ENCODE data around the gene SLC38A1.

DNA sequence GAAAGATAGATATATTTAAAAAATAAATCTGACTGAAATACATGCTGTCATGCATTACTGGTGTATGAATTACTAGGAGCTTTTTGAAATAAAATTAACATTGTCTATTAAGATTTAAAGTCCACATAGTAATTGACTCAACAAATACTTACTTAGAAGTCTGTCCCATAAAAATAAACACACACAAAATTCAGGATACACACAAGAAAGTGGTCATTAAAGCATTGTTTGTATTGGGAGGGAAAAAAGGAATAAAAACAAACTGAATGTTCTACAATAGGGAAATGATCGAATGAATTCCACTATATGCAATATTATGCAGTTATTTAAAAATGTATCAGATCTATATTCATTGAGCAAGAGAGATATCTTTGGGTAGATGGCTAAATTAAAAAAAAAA lies 118.9 kb downstream of the SLC38A1 start:
- no peak for TF ChIP-seq CSDC2 (CRISPR knock-in tag; IDR thresholded peaks at IDR 0.05)
- no peak for TF ChIP-seq TOX (CRISPR knock-in tag; IDR thresholded peaks at IDR 0.05; ENCODE audit: borderline replicate concordance)
- TF ChIP-seq RARB (CRISPR knock-in tag; IDR thresholded peaks at IDR 0.05) = no peak
- TF ChIP-seq, protein P1, sequence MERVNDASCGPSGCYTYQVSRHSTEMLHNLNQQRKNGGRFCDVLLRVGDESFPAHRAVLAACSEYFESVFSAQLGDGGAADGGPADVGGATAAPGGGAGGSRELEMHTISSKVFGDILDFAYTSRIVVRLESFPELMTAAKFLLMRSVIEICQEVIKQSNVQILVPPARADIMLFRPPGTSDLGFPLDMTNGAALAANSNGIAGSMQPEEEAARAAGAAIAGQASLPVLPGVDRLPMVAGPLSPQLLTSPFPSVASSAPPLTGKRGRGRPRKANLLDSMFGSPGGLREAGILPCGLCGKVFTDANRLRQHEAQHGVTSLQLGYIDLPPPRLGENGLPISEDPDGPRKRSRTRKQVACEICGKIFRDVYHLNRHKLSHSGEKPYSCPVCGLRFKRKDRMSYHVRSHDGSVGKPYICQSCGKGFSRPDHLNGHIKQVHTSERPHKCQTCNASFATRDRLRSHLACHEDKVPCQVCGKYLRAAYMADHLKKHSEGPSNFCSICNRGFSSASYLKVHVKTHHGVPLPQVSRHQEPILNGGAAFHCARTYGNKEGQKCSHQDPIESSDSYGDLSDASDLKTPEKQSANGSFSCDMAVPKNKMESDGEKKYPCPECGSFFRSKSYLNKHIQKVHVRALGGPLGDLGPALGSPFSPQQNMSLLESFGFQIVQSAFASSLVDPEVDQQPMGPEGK (CRISPR knock-in tag; IDR thresholded peaks at IDR 0.05; ENCODE audit: borderline replicate concordance) = no peak
- TF ChIP-seq ZNF8 (CRISPR knock-in tag; IDR thresholded peaks at IDR 0.05) = no peak
- TF ChIP-seq, protein P2, sequence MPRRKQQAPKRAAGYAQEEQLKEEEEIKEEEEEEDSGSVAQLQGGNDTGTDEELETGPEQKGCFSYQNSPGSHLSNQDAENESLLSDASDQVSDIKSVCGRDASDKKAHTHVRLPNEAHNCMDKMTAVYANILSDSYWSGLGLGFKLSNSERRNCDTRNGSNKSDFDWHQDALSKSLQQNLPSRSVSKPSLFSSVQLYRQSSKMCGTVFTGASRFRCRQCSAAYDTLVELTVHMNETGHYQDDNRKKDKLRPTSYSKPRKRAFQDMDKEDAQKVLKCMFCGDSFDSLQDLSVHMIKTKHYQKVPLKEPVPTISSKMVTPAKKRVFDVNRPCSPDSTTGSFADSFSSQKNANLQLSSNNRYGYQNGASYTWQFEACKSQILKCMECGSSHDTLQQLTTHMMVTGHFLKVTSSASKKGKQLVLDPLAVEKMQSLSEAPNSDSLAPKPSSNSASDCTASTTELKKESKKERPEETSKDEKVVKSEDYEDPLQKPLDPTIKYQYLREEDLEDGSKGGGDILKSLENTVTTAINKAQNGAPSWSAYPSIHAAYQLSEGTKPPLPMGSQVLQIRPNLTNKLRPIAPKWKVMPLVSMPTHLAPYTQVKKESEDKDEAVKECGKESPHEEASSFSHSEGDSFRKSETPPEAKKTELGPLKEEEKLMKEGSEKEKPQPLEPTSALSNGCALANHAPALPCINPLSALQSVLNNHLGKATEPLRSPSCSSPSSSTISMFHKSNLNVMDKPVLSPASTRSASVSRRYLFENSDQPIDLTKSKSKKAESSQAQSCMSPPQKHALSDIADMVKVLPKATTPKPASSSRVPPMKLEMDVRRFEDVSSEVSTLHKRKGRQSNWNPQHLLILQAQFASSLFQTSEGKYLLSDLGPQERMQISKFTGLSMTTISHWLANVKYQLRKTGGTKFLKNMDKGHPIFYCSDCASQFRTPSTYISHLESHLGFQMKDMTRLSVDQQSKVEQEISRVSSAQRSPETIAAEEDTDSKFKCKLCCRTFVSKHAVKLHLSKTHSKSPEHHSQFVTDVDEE (CRISPR knock-in tag; IDR thresholded peaks at IDR 0.05) = no peak
- TF ChIP-seq TCF4 (CRISPR knock-in tag; IDR thresholded peaks at IDR 0.05; ENCODE audit: borderline replicate concordance) = no peak
